NCI-H69 (cell line): ENCODE data around the gene MET.
"Not testable (repeated sequence)": the region's sequence is repeated elsewhere in the genome, so short reads cannot be mapped to it uniquely, and the experiment has no call there.

ENCODE experiments used
- DNase-seq: peaks from one replicate; lab custom pipeline; 2025; lab: John Stamatoyannopoulos, UW

Gene MET

GRCh38 chr7:116698396-116698795, 26.4 kb downstream of the MET start:
- DNase-seq = peak; percentile 62

GRCh38 chr7:116698930-116699721, 27.1 kb downstream of the MET start:
- DNase-seq = peak; percentile 98

DNA sequence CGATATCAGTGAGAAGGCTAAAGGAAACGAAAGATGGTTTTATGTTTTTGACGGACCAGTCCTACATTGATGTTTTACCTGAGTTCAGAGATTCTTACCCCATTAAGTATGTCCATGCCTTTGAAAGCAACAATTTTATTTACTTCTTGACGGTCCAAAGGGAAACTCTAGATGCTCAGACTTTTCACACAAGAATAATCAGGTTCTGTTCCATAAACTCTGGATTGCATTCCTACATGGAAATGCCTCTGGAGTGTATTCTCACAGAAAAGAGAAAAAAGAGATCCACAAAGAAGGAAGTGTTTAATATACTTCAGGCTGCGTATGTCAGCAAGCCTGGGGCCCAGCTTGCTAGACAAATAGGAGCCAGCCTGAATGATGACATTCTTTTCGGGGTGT, 27.7 kb downstream of the MET start:
- no peak for DNase-seq

DNA sequence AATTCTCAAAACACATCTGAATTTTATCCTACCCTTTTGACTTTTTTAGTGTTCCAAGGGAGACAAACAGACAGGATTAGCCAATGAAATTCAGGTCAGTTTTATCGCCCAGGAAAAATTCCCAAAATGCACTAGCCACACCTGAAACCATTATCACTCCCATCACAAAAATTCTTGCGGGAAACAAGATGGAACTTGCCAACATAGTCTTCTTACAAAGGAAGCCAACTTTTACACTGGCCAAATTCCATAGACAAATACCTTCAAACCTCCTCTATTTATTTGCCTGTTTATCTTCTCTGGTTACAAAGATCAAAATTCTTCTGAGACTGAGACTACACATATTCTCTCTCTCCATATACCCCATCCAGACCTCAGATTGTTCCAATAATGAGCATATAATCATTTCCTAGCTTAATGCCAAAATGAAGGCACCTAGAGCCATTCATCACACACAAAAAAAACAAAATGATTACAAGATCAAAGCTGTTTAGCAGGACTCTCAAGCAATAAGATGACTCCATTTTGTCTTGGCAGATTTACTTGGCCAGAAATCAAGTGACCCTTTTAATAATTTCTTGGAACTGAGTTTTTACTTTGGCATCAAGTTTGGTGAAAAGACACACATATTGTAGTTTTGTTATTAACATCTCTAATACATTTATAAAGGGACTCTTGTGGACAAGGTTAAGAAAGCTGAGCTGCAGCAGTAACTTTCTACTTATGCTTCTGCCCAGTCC, 30.2 kb downstream of the MET start:
- DNase-seq = no peak

DNA sequence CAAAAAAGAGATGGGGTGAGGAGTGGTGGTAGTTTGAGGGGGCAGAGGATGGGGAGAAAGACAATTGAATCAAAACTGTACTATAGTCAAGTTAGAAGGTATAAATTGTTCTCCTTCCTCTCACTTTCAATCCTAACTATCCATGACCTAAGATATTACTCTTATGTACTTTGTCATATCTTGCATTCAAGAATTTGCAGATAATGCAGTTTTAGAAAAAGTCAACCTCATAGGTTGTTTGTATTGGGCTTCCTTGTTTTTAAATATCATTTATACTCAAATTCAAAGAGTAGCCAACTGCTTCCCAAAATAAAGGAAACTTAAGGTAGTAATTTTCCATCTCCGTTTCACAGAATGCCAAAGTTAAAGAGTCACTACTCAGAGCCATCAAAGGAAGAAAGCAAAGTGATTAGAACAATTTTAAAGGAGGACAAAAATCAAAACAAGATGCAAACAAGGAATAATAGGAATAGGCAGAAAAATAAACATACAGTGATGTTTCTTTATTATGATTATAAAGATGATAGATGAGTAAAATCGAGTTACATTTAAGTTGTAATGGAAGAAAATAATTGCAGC, 32.7 kb downstream of the MET start:
- DNase-seq = no peak

GRCh38 chr7:116705419-116705818, 33.4 kb downstream of the MET start:
- no peak for DNase-seq

DNA sequence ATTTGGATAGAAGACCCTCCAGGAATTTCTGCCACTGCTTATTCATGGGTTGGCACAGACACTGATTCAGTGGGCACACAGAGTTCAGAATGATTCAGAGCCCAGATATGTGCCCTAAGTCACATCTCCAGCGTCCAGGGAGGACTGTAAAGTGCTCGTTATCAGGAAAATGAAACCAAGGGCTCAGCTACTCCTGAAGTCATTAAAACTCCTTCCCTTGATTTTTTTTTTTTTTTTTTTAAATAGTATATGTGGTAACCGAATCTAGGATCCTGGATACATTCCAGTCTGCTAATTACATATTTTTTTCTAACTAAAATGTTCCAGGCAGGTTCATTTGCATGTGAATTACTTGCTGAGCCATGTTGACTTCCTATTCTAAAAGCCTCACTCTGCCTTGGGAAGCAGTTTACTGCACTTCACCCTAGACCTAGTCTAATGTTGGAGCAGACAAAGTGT, 34.7 kb downstream of the MET start:
- DNase-seq = peak; percentile 76

- peak; percentile 48 for DNase-seq
These were observed 35.3 kb downstream of the MET start for GRCh38 chr7:116707289-116707688.

DNA sequence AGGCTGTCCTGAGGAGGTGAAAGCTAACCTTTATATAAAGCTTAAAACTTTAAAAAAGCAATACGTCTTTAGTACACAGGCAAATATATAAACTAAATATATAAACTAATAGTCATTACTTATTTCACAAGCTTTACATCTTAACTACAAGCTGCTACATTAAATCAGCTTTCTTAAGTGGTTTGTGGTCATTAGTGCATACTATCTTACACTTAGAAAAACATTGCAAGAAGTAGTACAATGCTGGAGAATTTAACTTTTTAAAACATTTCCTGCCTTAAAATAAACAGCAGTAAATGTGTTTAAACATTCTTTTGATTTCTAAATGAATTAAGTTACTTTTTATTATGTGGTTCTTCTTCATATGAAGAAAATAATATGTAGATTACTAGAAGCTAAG, 36.3 kb downstream of the MET start:
- DNase-seq = no peak

DNA sequence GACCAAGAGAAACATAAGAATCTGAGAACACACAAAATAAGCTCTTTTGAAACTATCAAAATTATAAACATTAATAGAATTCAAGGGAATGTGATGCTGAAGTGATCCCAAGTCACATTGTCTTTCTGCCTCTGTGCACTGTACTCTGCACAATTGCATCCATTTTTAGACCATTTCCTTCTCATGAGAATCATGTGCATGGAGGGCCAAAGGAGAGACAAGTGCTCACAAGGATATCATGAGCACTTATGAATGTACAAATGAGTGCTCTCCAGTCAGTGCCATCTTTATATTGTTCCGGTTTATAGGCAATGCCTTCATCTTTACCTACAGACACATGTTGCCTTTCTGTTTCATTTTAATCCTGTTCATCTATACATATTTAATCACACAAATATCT, 36.9 kb downstream of the MET start:
- DNase-seq = peak; percentile 57

DNA sequence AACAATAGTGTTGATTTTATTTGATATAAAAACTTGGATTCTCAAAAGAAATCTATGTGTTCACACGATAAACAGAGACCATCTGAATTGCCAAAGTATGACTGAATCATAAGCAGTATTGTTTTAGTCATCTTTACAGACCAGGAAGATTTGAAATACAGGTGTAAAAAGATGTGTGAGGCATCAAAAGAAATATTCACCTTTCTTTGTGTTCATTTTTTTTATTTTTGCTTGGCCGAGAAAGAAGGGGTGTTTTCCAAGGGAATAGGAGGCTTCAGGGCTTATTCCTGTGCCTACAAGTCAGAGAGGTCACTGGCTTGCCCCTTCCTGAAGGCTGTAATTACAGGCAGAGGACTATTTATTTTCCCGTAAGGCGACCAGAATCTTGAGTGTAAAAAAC, 37.3 kb downstream of the MET start:
- peak; percentile 76 for DNase-seq

GRCh38 chr7:116710764-116711452, 38.9 kb downstream of the MET start:
- DNase-seq = peak; percentile 98

DNA sequence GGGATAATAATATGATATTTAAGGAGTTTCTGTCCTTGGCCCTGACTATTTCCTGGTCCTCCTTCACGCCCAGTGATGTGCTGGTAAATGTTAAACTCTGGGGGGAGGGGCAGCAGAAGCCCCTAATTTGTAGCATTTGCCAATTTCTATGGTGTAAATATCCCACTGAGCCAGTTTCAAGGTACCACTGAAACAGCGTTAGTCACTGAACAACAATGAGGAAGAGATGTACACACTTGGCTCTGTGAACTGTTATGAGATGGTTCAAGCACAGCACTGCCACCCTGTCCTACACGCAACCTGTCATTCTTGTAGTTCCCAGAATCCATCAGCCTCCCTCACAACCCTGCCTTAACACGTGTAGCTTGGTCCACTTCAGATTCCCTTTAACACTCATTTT, 39.8 kb downstream of the MET start:
- peak; percentile 81 for DNase-seq

DNA sequence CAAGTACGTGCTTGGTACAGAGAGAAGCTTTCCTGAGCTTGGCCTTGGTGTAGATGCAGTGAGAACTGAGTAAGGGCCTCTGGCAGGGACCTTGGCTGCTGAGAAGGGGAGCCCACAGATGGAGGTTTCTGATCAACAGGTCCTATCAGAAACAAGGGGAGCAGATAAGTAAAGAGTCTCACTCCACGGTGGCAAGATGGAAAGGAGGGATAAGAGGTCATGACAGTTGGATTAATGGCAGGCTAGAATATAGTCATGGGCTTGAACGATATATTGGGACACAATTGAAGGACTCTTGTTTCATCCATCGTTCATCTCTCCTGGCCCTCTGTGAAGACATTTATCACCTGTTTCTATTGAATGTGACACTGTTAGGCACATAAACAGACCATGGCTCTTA, 41.5 kb downstream of the MET start:
- no peak for DNase-seq

GRCh38 chr7:116713918-116714317, 41.9 kb downstream of the MET start:
- no peak for DNase-seq

DNA sequence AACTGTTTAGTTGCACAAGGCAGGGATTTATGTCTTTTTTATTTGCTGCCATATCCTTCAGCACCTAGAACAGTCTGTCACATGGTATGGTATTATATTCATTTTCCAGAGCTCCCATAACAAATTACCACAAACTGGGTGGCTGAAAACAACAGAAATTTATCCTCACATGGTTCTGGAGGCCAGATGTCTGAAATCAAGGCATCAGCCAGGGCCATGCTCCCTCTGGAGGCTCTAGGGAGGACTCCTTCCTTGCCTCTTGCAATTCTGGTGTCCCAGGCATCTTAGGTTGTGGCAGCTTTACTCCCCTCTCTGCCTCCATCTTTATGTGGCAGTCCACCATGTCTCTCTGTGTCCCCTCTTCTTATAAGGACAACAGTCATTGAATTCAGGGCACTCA, 43.1 kb downstream of the MET start:
- no peak for DNase-seq

- DNase-seq = peak; percentile 9
These were observed 45.1 kb downstream of the MET start for GRCh38 chr7:116717137-116717536.

DNA sequence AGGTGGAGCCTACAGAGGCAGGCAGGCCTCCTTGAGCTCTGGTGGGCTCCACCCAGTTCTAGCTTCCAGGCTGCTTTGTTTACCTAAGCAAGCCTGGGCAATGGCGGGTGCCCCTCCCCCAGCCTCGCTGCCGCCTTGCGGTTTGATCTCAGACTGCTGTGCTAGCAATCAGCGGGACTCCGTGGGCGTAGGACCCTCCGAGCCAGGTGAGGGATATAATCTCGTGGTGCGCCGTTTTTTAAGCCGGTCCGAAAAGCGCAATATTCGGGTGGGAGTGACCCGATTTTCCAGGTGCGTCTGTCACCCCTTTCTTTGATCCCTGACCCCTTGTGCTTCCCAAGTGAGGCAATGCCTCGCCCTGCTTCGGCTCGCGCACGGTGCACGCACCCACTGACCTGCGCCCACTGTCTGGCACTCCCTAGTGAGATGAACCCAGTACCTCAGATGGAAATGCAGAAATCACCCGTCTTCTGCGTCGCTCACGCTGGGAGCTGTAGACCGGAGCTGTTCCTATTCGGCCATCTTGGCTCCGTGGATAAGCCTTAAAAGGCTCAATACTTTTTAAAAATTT, 52.0 kb downstream of the MET start:
- DNase-seq = not testable (repeated sequence)

DNA sequence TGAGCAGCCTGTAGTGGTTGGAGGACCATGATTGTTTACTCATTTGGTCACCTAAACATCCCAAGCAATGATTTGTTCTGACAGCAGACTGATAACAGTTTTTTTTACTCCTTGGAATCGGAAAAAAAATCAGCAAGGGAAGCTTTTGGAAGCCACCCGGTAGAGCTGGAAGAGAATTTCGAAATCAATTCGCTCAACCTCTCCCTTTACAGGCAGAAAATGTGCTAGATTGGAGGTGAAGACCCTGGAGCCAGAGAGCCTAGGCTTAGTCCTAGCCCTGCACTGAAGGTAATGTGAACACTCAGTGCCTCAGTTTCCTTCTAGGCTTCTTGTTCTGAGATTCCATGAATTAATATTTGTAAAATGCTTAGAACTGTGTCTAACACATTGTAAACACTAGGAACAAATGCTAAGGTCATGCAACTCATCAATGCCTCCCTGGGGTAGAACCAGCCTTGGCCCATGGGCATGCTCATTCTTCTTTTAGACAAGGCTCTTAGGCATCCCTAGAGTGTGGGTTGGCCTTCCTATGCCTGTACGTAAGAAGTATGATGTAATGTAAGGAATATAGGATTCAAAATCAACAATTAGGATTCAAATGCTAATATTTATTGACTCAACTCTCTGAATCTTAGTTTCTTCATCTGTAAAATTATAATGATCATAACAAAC, 52.7 kb downstream of the MET start:
- no peak for DNase-seq

GRCh38 chr7:116726149-116726548, 54.2 kb downstream of the MET start:
- peak; percentile 32 for DNase-seq

GRCh38 chr7:116726713-116727431, 54.9 kb downstream of the MET start:
- no peak for DNase-seq
